NCI-H1436 (cell line): ENCODE data around the gene CD226.
A peak's percentile ranks its signal among the peaks of the same experiment; 100 is the strongest.
"Not testable (repeated sequence)": the region's sequence is repeated elsewhere in the genome, so short reads cannot be mapped to it uniquely, and the experiment has no call there.

Source experiments
- DNase-seq: peaks from one replicate; lab custom pipeline; 2025; lab: John Stamatoyannopoulos, UW

The CD226 gene

DNA sequence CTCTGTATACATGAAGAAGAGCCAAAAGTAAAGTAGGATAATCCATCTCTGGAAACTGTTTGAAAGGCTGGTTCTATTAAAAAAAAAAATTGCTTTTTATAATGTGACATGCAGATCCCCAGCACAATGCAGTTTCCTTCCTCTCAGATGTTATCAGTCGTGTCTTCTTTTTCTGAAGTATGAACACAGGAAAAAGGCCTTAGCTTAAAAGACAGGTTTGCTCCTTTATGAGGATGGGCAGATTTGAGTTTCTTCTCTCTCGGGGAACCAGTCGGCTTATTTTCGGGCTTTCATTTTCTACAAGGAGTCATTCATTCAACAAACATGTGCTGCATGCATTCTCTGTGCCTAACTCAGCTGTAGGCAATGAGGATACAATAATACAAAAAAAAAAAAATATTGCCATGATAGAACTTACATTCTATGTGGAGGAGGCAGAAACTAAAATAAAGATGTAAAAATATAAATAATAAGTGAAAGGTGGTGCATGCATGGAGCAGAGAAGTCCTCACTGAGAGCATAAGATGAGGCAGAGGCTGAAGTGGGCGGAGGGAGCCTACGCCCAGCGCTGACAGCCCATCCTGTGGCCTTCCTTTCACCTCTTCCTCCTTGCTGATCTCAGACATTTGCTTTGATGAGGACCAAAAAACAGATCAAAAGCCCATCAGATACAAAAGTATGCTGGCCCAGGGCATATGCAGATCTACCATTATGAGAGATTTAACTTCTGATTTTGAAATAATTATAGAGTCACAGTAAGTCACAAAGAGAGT lies at the start of gene CD226:
Gene CD226, minus strand, starts transcription at position 513 of the 773 bp plus-strand sequence. Its CDS starts 467 bp downstream, at position 46.
- DNase-seq: no peak

DNA sequence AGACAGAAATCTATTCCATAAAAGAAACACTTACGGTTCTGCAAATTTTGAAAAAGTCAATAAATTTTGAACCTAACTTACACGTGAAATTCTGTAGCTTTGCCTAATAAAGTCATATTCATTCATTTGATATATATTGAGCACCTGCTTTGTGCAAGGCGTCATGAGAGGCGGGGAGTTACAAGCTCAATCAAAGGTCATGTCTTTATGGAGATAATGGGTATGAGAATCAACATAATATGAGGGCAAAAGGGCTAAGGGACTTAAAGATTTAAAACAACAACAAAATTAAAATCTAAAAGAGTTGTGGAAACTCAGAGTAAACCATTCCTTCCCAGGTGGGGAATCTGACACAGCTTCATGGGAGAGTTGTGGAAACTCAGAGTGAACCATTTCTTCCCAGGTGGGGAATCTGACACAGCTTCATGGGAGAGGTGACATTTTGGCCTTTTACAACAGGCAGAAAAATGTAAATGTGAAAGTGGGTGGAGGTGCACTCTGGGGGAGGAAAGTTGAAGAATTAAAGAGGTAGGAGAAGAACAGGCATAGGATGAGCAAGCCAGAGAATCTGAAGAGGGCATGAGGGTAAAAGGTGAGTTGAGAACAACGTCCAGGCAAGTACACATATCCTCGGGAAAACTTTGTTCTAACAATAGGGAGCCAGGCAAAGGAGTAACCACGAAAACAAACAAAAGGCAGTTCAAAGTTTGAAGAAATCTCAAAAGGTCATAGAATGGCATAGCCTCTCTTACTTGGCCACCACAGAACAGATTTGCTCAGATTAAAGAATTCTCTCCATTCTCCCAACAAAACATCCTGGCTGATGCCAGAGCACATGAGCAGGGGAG lies 49.5 kb upstream of the CD226 start:
- DNase-seq: no peak

DNA sequence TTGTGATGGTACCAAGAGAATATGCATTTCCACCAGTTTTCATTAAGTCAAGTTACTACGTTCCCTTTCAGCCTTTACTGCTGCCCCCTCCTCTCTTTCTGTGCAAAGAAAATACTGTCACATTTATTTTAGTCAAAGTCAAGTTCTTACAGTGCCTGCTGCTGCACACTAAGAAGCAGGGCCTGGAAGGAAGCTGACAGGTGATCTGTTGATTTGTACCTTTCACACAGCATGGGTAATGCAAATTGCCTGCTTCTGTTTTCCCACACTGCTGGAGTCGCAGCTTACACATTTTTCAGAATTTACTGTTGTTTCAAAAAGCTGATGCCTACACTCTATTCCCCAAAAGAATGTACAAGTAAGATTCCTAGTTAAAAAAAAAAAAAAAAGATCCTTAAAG lies 48.7 kb upstream of the CD226 start:
- no peak for DNase-seq

DNA sequence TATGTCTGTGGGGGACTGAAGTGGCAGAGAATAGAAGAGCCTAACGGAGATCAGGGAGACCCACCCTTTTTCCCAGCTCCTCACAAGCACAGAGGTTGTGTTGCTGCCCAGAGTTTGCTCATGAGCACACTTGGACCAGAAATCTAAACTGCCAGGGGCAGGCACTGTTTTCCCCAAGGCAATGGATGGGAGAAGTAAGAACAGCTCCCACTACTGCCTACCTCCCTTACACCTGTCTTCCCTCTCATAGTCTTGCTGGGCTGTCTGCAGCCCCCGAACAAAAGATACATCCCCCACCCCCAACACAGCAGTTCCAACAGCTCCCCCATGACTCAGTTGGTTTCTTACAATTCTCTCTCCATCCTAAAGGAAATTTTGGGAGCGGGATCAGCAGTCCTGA lies 48.1 kb upstream of the CD226 start:
- no peak for DNase-seq

DNA sequence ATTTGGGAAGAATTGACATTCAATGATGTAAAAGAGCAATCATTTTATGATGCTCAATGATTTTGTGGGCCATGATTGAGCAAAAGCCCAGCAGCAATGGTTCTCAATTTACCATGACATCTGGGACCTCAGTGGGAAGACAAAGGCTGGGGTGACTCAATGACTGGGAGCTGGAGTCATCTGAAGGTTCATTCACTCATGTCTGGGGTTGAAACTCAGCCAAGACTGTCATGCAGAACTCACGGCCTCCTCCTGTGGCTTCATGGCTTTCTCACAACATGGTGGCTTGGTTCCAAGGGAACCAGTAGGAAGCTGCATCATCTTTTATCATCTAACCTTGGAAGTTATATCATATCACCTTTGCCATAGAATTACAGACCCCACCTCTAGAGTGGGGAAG lies 45.1 kb upstream of the CD226 start:
- no peak for DNase-seq

DNA sequence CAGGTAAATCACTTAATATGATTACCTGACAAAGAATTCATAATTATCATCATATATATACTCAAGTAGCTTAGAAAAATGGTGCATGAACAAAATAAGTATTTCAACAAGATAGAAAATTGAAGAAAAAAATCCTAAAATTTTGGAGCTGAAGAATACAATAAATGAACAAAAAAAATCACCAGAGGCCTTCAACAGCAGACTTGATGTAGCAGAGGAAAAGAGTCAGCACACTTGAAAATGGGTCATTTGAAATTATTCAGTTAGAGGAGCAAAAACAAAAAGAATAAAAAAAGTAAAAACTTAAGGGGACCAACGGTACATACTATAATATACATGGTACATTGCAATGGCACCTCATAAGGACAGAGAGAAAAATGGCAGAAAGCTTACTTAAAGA lies 40.2 kb upstream of the CD226 start:
- DNase-seq: no peak

DNA sequence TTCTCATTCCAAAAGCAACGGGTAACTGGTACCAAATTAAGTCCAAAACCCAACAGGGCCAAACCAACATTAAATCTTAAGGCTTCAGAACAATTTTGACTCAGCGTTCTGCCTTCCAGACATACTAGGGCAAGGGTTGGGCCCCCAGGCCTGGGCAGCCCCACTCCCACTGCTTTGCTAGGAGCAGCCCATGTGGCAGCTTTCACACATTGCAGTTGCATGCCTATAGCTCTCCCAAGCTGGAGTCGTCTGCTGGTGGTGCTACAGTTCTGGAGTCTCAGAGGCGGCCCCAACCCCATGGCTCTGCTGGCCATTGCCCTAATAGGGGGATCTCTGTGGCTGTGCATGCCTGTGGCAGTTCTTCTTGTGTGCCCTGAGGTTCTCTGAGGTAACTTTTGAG lies 37.6 kb upstream of the CD226 start:
- DNase-seq: no peak

DNA sequence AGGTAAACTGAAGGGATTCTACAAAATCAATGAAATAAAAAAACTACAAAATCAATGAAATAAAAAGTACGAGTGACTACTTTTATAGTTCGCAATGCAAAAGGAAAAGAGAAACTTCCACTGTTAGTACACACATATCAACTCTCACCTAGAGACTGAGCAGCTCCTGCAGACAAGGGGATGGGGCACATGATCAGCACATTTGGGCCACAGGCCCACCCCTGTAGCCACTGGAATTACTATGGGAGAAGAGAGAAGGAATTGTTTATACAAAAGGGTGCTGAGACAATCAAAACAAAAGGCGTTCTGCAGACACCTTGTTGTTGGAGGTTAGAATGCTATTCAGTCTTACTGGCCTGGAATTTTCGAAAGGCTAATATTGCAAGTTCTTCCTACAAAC lies 34.7 kb upstream of the CD226 start:
- no peak for DNase-seq

DNA sequence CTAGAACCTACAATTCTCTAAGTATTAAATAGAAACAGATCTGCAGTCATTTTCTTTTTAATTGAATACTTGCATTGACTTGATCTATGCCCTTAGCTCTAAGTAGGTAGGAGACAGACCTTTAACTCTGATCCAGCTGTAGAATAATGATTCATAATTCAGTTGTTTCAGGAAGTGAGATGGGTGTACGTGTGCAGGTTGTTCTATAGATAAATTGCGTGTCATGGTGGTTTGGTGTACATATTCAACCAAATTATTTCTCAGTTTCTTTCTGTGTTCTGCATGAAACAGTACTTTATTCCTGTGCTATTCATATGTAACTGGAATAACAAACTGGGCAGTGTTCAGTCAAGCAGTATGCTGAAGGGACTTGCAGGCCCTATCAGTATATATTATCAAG lies 34.3 kb upstream of the CD226 start:
- DNase-seq: no peak

DNA sequence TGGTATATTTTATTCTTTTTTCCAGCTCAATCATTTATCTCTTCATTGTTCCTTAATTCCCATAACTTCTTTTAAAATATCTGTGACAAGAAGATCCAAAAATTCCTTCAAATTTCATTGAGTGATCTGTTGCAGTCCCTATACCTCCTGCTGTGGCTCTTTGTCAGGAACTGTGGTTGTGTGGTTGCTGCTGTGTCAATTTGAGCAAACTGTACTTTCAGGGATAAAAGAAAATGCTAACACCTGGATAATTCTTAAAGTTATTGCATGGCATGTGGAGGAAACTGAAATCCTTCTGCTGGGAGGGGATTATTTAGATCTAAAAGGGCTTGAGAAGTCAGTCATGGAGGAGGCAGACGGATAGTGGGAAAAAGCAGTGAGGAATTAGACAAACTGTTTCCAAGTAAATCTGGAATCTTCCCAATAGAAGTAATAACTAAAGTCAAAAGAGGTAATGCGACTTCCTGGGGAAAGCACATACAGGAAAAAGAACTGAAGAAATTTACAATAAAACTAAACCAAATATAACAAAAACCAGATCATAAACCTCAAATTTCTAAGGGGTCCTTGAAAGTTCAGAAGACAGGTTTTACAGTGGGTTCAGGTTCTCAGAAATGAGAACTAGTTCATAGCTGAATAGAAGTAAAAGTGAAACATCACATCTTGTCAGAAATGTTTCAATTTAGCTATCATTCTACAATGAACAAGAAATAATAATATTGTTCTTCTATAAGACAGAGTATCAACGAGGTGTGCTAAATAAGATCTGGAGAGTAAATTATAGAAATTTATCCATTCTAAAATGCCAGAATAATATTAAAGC lies 33.5 kb upstream of the CD226 start:
- no peak for DNase-seq

DNA sequence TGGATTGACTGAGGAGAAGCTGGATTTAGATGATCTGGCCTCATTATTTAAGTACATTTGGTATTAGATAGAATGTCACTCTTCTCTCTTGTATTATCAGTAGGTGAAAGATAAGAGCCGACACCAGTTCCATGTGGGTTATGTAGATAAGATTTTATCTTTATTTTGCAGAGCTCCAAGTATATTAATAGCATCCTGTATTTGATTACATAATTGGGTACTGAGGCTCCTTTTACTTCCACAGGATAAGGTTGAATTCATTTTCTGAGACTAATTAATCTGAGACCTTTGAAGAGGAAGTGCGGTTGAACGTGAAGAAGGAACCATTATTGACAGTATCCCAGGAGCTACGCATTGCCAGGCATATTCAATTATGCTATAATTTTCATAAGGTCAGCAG lies 32.8 kb upstream of the CD226 start:
- DNase-seq: no peak

DNA sequence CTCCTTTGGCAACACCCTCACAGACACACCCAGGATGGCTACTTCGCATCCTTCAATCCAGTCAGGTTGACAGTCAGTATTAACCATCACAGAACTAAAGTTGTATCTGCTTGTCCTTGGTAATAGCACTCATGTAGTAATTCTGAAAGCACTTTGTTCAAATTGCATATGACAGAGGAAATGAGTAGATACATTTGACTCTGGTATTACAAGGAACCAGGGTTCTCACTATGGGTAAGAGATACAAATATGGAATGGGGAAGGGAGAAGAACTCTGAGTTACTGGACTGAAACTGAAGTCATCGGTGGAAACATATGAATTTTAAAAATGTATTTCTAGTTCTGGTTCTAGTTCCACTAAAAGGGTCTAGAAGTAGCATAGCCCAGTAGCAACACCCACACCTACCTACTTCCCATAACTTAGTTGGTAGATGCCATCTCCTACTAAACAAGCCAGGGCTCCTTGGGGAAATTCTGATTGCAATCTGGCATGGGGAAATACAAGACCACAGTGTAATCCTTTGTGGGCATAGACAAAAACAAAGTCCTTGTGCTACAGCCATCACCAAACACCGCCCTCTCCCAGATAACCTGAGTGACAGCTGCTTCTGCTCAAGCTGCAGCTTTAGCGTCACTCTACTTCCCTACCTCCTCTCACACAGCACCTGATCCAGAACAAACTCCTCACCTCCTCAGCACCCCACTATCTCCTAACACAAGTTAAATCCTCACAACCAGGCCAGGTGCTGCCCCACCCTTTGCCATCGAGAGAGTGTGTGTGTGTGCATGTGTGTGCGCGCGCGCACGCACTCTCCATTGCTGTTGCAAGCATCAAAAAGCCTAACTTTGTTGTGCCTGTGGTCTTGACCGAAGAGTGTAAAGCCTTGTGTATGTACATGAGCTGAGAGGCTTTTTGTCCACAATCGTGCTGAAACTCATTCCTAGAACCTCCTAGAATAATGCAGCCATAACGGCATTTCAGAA lies 31.4 kb upstream of the CD226 start:
- DNase-seq: no peak

DNA sequence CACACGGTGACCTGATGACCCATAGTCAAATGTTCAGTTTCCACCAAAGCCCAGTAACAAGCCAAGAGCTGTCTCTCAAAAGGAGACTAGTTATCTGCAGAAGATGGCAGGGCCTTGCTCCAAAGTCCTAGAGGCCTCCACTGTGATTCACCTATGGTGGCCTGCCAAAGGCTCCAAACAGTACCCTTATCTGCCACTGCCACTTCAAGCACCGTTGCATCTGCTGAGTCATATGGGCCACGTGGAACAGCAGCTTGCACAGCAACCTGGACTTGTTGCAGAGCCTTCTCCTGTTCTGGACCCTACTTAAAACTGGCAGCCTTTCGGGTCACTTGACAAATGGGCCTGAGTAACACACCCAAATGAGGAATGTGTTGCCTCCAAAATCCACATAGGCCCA lies 27.6 kb upstream of the CD226 start:
- not testable (repeated sequence) for DNase-seq

DNA sequence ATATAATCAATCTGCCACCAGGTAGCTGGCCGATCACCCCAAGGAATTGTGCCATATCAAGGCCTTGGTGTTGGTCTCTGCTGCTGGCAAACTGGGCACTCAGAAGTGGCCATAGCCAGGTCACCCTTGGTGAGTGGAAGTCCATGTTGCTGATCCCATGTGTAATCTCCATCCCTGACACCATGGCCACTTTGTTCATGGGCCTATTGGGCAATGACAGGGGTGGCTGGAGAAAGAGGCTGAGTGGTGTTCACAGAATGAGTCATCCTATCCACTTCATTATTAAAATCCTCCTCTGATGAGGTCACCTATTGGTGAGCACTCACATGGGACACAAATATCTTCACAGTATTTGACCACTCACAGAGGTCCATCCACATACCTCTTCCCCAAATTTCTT lies 26.7 kb upstream of the CD226 start:
- DNase-seq: no peak

DNA sequence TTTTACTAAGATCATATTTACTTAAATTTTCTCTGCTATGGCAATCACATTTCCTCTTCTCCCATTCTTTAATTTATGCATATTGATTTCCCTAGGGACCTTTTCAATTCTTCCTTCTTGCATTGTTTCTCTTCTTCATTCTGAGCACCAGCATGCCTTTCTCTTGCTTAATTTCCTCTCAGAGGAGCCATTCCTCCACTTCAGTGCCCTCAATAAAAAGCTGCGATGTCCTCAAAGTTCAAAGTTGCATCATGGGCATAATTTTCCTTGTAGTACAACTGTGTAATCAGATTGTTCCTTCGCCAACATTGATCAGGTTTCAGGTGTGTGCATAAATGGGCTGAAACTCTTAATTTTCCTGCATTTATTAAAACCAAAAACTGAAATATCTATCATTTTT lies 21.8 kb upstream of the CD226 start:
- no peak for DNase-seq

DNA sequence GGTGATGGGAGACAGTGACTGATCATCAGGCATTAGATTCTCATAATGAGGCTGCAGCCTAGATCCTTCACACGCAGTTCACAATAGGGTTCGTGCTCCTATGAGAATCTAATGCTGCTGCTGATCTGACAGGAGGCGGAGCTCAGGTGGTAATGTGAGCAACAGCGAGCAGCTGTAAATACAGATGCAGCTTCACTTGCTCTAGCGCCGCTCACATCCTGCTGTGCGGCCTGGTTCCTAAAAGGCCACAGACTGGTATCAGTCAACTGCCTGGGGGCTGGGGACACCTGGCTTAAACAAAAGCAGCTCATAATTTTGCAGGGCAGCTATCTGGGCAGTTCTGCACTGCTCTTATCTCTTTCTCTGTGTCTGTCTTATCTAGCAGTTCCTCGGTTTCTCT lies 20.4 kb upstream of the CD226 start:
- peak; percentile 19 for DNase-seq

DNA sequence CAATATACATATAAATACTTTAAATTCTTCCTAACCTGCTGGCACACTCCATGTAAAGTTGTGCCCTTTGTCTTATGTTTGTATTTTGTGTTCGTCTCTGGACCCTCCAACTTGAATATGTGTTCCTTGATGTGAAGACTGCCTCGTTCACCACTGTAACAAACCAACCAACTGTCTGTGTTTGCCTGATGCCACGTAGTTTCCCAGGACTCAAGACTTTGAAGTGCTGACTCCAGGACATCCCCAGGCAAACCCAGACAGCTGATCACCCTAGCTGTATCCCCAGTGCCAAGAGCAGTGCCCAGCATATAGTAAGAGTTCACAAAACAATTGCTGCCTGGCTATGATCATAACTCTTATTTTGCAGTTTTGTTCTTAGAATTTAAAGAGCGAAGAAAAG lies 15.5 kb upstream of the CD226 start:
- no peak for DNase-seq

DNA sequence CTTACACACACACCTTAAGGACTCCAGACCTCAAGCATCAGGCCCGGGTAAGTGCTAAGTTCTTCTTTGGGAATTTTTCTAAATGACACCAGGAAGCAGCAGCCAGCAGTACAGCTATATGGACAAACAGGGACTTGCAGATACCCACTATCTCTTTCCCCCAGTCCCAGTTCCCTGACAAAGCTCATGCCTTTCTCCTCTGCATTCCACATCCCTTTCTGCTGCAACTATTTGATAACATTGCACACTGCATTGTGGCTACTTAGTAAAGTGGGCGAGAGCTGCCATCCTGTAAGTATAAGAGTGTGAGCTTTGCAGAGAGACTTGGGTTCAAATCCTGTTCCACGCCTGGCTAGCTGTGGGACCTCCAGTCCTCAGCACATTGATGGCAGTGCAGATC lies 14.0 kb upstream of the CD226 start:
- no peak for DNase-seq

DNA sequence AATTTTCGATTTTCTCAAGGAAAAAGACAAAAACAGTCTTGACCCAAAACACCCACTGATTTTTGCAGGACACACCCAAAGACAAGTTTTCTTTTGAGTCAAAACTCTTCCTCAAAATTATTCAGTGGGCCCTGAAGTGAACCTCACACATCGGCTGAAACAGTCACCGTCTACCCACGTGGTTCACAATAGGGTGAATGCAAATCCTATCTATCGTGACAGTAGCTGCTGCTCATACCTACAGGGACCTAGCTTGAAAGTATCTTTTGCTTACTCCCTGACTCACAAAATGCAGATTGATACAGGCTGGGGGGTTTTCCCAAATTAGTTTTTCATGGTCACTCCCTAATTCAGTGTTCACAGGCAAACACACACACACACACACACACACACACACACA lies 10.7 kb upstream of the CD226 start:
- no peak for DNase-seq

DNA sequence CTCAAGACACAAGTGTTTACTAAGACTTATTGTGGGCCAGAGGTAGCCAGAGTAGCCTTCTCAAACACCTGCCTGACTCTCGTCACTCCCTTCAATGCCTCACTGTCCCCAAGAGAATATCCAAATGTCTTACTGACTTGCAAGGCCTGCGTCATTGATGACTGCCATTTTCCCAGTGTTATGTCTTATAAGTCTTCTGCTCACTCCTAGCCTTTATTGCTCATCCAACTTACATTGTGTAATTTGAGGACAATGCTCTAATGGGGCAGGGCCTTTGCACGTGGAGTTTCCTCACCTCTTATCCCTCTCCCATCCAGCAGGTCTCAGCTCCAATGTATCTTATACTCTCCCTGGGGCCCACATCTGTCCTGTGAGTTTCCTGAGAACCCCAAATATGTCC lies 10.1 kb upstream of the CD226 start:
- DNase-seq: no peak
